GM18498 (cell line): Measurements from ENCODE around the gene OAS3.
"Not testable (repeated sequence)": the region's sequence is repeated elsewhere in the genome, so short reads cannot be mapped to it uniquely, and the experiment has no call there.

ENCODE experiments used
- ATAC-seq: cut with Tn5 transposase; IDR thresholded peaks from one replicate; pipeline ENCODE4 v1.9.1; 2021; ENCODE audit warnings: mild to moderate bottlenecking, moderate library complexity; ENCODE audit not compliant: unreplicated experiment

The OAS3 gene

DNA sequence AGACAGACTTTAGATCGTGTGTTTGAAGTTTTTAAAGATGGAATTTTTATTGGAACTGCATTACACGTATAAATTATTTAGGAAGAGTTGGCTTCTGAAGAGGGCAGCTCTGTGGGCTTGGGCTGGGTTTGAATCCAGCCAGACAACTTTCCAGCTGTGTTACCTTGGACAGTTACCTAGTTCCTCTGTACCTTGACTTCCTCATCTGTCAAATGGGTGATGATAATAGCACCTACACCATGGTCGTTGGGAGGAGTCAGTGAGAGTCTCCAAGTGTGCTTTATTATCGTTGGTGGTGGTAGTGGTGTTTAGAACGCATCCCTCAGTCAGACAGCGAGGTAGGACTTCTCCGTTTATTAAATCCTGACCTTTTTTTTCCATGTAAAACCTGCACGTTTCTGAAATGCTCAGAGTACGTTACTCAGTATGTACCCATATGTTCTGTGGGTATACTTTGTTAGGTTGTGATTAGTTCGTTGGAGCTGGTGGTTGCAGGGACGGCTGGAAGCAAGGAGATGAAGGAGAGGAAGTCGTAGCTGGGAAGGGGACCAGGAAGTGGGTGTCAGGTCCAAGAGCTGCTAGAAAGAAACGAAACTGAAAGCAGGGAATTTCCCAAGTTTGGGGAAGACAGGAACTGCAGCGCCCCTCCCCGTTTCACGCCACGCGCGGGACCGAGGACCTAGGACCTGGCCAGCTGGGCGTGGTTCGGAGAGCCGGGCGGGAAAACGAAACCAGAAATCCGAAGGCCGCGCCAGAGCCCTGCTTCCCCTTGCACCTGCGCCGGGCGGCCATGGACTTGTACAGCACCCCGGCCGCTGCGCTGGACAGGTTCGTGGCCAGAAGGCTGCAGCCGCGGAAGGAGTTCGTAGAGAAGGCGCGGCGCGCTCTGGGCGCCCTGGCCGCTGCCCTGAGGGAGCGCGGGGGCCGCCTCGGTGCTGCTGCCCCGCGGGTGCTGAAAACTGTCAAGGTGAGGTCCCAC, at the start of gene OAS3:
Gene OAS3, plus strand, starts transcription at position 734 of the 979 bp plus-strand sequence. Its CDS starts 57 bp downstream, at position 791.
- peak; percentile 44 for ATAC-seq

GRCh38 chr12:112891093-112892024, 46.9 kb upstream of the OAS3 start:
- ATAC-seq: no peak

- ATAC-seq: no peak
Measured at GRCh38 chr12:112892856-112893255, 45.4 kb upstream of the OAS3 start.

GRCh38 chr12:112894128-112894527, 44.1 kb upstream of the OAS3 start:
- peak; percentile 69 for ATAC-seq

DNA sequence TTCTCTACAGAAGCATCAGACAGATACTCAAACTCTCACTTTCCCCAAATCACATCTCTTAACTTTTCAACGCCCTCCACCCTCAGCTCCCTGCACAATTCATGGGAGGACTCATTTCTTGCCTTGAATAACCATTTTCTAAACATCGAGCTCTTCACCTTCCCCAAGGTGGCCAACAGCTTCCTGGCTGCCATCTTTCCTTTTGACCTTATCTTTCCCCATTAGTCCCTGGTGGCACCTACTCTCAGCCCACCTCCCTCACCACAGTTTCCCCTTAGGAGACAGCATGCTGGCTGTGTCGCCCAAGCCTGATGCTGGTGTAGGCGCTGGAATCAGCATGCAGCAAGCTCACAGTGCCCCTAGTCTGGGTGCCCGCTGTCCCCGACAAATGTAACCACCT, 39.9 kb upstream of the OAS3 start:
- ATAC-seq: no peak

DNA sequence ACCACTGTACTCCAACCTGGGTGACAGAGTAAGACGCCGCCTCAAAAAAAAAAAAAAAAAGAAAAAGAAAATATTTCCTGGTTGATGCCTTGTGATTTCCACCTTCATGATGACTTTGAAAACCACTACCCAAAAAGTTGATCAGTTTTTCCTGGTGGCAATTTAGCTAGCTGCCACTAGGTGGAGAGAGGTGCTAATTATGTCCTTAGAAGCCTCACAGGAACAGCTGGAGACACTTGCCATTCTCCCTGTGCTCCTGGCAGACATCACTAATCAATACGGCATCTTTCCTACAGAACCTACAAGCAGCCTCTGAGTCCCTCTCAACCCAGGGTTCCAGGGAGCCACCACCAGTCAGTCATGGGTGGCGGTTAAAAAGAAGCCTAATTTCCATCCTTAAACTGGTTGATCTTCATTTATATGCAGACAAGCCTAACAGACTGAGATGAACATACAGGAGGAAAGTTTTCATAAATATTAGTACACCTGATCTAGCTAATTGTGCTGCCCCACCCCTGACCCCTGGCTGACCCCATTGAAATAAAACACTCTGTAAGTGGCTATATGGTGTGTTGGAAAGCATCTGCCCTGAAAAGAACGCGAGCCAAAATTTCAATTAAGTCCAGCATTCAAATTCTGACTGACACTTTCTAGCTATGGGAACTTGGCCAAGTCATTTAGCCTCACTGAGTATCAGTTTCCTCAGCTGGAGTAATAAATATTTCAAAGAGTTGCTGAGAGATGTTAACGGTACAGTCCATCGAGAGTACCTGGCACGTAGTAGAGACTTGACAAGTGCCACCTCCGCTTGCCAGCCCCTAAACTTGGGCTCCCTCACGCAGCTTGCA, 37.8 kb upstream of the OAS3 start:
- no peak for ATAC-seq

DNA sequence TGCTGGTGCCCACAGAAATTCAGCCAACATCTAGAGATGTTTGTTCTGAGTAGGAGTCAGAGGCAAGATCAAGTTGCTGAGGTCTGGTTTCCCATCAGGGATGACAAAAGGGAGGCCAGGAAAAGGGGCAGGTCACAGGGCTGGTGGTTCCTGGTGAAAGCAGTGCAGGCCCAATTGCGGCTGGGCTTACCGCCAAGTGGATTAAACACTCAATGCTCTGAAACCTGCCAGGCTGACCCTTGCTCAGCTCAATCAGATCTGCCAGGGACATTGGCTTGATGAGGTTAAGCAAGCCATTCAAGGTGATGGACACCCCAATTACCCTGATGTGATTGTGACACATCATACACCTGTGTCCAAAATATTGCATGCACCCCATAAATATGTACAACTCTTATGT, 37.0 kb upstream of the OAS3 start:
- no peak for ATAC-seq

GRCh38 chr12:112904571-112904970, 33.7 kb upstream of the OAS3 start:
- no peak for ATAC-seq

DNA sequence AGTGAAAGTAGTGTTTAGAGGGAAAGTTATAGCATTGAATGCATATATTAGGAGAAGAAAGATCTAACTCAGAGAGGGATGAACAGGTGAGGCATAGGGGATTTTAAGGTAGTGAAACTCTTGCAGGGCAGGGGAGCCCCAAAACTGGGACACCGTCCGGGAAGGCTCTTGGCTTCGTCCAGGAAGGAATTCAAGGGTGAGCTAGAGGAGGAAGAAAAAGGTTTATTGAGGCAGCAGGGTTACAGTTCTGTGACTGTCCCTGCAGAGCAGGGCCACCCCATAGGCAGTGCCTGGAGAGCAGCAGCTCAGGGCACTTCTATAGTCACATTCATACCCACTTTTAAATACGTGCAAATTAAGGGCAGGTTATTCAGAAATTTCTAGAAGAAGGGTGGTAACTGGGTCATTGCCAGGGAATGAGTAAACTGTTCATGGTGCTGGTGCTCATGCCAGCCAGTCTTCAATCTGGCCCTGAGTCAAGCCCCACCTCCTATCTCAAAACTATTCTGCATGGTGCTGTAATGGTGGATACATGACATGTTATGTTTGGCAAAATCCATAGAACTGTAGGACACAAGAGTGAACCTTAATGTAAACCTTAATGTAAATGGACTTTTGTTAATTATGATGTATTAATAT, 32.7 kb upstream of the OAS3 start:
- ATAC-seq: no peak

DNA sequence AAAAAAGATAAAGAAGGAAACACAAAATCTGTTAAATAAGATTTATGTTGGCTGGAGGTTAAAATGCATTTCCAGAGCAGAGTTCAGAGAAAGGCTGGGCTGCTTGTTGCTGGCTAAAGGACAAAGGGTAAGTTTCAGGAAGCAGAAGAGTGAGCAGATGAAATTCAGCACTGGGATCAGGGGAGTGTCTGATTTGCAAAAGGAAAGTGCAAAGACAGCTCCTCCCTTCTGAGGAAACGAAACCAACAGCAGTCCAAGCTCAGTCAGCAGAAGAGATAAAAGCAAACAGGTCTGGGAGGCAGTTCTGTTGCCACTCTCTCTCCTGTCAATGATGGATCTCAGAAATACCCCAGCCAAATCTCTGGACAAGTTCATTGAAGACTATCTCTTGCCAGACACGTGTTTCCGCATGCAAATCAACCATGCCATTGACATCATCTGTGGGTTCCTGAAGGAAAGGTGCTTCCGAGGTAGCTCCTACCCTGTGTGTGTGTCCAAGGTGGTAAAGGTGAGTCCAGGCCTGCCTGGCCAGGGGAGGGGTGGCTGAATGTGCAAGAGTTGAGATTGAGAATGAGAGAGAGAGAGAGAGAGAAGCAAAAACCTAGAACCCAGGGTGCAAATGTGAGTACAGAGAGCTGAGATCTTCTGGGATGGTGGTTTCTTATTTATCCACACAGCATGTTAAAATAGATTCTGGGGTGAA, 31.4 kb upstream of the OAS3 start, which contains the start of gene OAS1:
Gene OAS1, plus strand, starts transcription at position 251 of the 703 bp plus-strand sequence. Its CDS starts 78 bp downstream, at position 329.
- peak; percentile 77 for ATAC-seq

- ATAC-seq: peak; percentile 44
Measured at GRCh38 chr12:112907415-112908157, 30.7 kb upstream of the OAS3 start.

DNA sequence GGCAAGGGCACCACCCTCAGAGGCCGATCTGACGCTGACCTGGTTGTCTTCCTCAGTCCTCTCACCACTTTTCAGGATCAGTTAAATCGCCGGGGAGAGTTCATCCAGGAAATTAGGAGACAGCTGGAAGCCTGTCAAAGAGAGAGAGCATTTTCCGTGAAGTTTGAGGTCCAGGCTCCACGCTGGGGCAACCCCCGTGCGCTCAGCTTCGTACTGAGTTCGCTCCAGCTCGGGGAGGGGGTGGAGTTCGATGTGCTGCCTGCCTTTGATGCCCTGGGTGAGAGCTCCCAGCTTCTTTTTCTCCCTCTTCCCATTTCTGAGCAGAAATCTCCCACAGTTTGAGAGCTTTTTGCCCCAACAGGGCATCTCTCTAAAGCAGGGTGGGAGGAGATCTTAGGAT, 29.7 kb upstream of the OAS3 start:
- ATAC-seq: no peak

GRCh38 chr12:112909693-112910092, 28.6 kb upstream of the OAS3 start:
- ATAC-seq: no peak

GRCh38 chr12:112913038-112913688, 25.1 kb upstream of the OAS3 start:
- no peak for ATAC-seq

DNA sequence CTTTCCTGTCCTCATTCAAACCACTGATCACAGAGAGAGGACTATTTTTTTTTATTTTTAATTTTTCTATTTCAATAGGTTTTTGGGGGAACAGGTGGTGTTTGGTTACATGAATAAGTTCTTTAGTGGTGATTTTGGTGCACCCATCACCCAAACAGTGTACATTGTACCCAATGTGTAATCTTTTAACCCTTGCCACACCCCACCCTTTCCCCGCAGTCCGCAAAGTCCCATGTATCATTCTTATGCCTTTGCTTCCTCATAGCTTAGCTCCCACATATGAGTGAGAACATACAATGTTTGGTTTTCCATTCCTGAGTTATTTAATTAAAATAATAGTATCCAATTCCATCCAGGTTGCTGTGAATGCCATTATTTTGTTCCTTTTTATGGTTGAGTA, 24.4 kb upstream of the OAS3 start:
- not testable (repeated sequence) for ATAC-seq

DNA sequence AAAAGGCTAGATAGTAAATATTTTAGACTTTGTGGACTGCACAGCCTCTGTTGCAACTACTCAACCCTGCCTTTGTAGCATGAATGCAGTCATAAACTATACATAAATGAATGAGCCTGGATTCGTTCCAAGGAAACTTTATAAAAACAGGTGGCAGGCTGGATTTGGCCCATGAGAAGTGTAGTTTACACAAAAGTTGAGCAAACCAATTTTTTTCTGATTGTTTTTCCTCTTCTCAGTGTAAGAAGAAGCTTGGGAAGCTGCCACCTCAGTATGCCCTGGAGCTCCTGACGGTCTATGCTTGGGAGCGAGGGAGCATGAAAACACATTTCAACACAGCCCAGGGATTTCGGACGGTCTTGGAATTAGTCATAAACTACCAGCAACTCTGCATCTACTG, 22.0 kb upstream of the OAS3 start:
- ATAC-seq: no peak

- ATAC-seq: no peak
Measured at GRCh38 chr12:112919121-112919520, 19.2 kb upstream of the OAS3 start.

GRCh38 chr12:112924986-112925385, 13.3 kb upstream of the OAS3 start:
- peak; percentile 81 for ATAC-seq
